HepG2 (cell line): ENCODE data around the gene SPRTN. TPM values are rescaled to one million over a fixed set of nuclear protein-coding genes. Genes with fewer than 3 reads are reported as not detected.
A peak's percentile ranks its signal among the peaks of the same experiment; 100 is the strongest.

Experiments used
- DR1 ChIP-seq: sonication (generic); formaldehyde crosslinking; IDR thresholded peaks from 2 replicates; pipeline ENCODE4 v1.8.0; 2021; ENCODE audit warnings: mild to moderate bottlenecking, missing genetic modification reagents, inconsistent platforms
- ESRRA ChIP-seq: sonication (generic); formaldehyde crosslinking; IDR thresholded peaks from 2 replicates; pipeline ENCODE4 v1.5.1; 2020; ENCODE audit warnings: mild to moderate bottlenecking, low read depth, missing genetic modification reagents
- FOXA1 ChIP-seq, 2 experiments: fragments of 450-650 bp in 1 of 2; sonication (generic) in 1 of 2; formaldehyde crosslinking in 1 of 2; IDR thresholded peaks; 2 replicates each; pipeline versions ENCODE4 v1.4.0 to v1.6.1; 2016 to 2020; ENCODE audit warnings: missing genetic modification reagents in 1 of 2
- GLI4 ChIP-seq: sonication (generic); formaldehyde crosslinking; IDR thresholded peaks from 2 replicates; pipeline ENCODE4 v1.5.1; 2020; ENCODE audit warnings: missing genetic modification reagents, mild to moderate bottlenecking, moderate library complexity, borderline replicate concordance
- ONECUT2 ChIP-seq: sonication (generic); formaldehyde crosslinking; IDR thresholded peaks from 2 replicates; pipeline ENCODE4 v1.4.0; 2020; ENCODE audit warnings: missing genetic modification reagents
- POLR2AphosphoS5 ChIP-seq: IDR thresholded peaks from 2 replicates; pipeline ENCODE4 v1.6.1; 2012; ENCODE audit warnings: low read depth, low read length
- SRF ChIP-seq: IDR thresholded peaks from 2 replicates; pipeline ENCODE4 v1.6.1; 2011; ENCODE audit warnings: mild to moderate bottlenecking, low read depth, low read length, moderate library complexity
- SYNCRIP ChIP-seq: fragments of 200-400 bp; formaldehyde crosslinking; IDR thresholded peaks from 2 replicates; pipeline ENCODE4 v1.6.1; 2018; ENCODE audit warnings: mild to moderate bottlenecking, low read depth, low read length; ENCODE audit not compliant: insufficient read depth
- ZBTB3 ChIP-seq: sonication (generic); formaldehyde crosslinking; IDR thresholded peaks from 2 replicates; pipeline ENCODE4 v1.4.0; 2020; ENCODE audit warnings: low read depth, mild to moderate bottlenecking, moderate library complexity, missing genetic modification reagents, borderline replicate concordance
- ZNF563 ChIP-seq: sonication (generic); formaldehyde crosslinking; IDR thresholded peaks from 2 replicates; pipeline ENCODE4 v1.8.0; 2022; ENCODE audit warnings: mild to moderate bottlenecking, moderate library complexity, missing genetic modification reagents
- ZNF816 ChIP-seq: sonication (generic); formaldehyde crosslinking; IDR thresholded peaks from 2 replicates; pipeline ENCODE4 v1.8.0; 2022; ENCODE audit warnings: missing genetic modification reagents, mild to moderate bottlenecking, borderline replicate concordance
- polyA plus RNA-seq, 8 experiments: library from polyadenylated mRNA; depleted of rRNA in 3 of 8; stranded (reverse) in 7 of 8; unstranded in 1 of 8; fragments of >200 nt; fragmentation: Illumina TruSeq in 4 of 8; extraction: Trizol in 4 of 8; gene quantifications; 2 replicates each; pipeline versions ENCODE4 v1.2.1 to v1.2.3, GENCODE V29; 2011 to 2016; ENCODE audit warnings: low read depth in 4 of 8, missing spikeins in 1 of 8, mixed read lengths in 1 of 8; ENCODE audit not compliant: insufficient read depth in 1 of 8
- total RNA-seq, 5 experiments: library from RNA; depleted of rRNA; stranded (reverse); fragments of >200 nt; fragmentation: Illumina TruSeq; extraction: Trizol; gene quantifications; 2 replicates each; pipeline ENCODE4 v1.2.3, GENCODE V29; 2016; ENCODE audit warnings: low read depth in 1 of 5
- TF ChIP-seq, protein P1 (sequence below): sonication (generic); formaldehyde crosslinking; IDR thresholded peaks from 2 replicates; pipeline ENCODE4 v1.4.0; 2020; ENCODE audit warnings: mild to moderate bottlenecking, missing genetic modification reagents, borderline replicate concordance
- TF ChIP-seq, protein P2 (sequence below): sonication (generic); formaldehyde crosslinking; IDR thresholded peaks from 2 replicates; pipeline ENCODE4 v1.5.0; 2020; ENCODE audit warnings: mild to moderate bottlenecking, missing genetic modification reagents, borderline replicate concordance
- TF ChIP-seq, protein P3 (sequence below): fragments of 450-650 bp; IDR thresholded peaks from 2 replicates; pipeline ENCODE4 v1.6.1; 2017
- TF ChIP-seq, protein P4 (sequence below): sonication (generic); formaldehyde crosslinking; IDR thresholded peaks from 2 replicates; pipeline ENCODE4 v1.4.0; 2020; ENCODE audit warnings: mild to moderate bottlenecking, missing genetic modification reagents
- TF ChIP-seq, protein P5 (sequence below): sonication (generic); formaldehyde crosslinking; IDR thresholded peaks from 2 replicates; pipeline ENCODE4 v1.4.0; 2020; ENCODE audit warnings: mild to moderate bottlenecking, missing genetic modification reagents

SPRTN gene
- total and polyA plus RNA-seq, 2 of the 13 experiments (the other 11 are each of a cell fraction or from before 2014, with no cell fraction given), result 4.2 to 15.2 TPM

DNA sequence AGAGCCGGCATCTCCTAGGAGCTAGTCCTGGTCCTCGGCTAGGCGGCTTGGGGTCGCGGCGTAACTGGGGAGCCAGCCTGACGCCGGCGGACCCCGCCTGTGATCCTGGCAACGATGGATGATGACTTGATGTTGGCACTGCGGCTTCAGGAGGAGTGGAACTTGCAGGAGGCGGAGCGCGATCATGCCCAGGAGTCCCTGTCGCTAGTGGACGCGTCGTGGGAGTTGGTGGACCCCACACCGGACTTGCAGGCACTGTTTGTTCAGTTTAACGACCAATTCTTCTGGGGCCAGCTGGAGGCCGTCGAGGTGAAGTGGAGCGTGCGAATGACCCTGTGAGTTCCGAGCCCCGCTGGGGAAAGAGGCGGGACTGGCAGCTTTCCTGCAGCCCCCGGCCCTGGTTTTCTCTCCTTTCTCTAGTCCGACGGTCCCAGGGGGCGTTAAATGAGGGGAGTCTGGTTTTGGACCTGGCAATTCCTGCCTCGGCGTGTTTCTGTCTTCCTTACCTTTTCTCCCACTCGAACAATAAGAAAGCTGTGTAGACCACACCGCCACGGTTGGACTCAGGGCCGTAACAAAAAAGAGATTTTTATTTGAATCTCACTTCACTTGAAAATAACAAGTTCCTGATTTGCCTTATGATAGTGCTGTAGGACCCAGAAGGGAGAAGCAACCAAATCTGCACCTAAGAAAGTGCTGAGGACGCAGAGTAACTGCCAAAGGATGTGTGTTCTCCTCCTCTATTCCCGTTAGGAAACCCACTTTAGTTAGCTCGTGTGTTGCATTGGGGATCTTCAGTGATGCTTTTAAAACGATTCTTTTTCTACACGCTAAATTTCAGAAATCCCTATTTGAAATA, at the start of gene SPRTN (continued):
- TF ChIP-seq ZNF816 (CRISPR knock-in tag) (no peak), POLR2AphosphoS5 (no peak), DR1 (CRISPR knock-in tag) (0 out of 2 replicates have a peak, but pooled peaks have one; percentile 12), SRF (no peak), ESRRA (CRISPR knock-in tag) (no peak; the same call in 1 of the 2 replicates), ONECUT2 (peak; percentile 25; the same call in 1 of the 2 replicates), FOXA1 (IDR thresholded peaks at IDR 0.05) (no peak), FOXA1 (CRISPR knock-in tag; IDR thresholded peaks at IDR 0.05) (no peak), SYNCRIP (no peak), ZNF563 (CRISPR knock-in tag) (no peak), ZBTB3 (CRISPR knock-in tag) (no peak), GLI4 (CRISPR knock-in tag) (no peak)
- TF ChIP-seq, protein P1, sequence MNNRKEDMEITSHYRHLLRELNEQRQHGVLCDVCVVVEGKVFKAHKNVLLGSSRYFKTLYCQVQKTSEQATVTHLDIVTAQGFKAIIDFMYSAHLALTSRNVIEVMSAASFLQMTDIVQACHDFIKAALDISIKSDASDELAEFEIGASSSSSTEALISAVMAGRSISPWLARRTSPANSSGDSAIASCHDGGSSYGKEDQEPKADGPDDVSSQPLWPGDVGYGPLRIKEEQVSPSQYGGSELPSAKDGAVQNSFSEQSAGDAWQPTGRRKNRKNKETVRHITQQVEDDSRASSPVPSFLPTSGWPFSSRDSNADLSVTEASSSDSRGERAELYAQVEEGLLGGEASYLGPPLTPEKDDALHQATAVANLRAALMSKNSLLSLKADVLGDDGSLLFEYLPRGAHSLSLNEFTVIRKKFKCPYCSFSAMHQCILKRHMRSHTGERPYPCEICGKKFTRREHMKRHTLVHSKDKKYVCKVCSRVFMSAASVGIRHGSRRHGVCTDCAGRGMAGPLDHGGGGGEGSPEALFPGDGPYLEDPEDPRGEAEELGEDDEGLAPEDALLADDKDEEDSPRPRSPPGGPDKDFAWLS (CRISPR knock-in tag), result no peak
- TF ChIP-seq, protein P2, sequence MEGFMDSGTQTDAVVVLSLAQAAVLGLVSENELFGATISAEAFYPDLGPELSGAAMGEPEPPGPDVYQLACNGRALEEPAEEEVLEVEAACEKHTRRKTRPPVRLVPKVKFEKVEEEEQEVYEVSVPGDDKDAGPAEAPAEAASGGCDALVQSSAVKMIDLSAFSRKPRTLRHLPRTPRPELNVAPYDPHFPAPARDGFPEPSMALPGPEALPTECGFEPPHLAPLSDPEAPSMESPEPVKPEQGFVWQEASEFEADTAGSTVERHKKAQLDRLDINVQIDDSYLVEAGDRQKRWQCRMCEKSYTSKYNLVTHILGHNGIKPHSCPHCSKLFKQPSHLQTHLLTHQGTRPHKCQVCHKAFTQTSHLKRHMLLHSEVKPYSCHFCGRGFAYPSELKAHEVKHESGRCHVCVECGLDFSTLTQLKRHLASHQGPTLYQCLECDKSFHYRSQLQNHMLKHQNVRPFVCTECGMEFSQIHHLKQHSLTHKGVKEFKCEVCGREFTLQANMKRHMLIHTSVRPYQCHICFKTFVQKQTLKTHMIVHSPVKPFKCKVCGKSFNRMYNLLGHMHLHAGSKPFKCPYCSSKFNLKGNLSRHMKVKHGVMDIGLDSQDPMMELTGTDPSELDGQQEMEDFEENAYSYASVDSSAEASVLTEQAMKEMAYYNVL (CRISPR knock-in tag), result peak; percentile 70; the same call in 1 of the 2 replicates
- TF ChIP-seq, protein P3, sequence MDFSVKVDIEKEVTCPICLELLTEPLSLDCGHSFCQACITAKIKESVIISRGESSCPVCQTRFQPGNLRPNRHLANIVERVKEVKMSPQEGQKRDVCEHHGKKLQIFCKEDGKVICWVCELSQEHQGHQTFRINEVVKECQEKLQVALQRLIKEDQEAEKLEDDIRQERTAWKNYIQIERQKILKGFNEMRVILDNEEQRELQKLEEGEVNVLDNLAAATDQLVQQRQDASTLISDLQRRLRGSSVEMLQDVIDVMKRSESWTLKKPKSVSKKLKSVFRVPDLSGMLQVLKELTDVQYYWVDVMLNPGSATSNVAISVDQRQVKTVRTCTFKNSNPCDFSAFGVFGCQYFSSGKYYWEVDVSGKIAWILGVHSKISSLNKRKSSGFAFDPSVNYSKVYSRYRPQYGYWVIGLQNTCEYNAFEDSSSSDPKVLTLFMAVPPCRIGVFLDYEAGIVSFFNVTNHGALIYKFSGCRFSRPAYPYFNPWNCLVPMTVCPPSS, result no peak
- TF ChIP-seq, protein P4, sequence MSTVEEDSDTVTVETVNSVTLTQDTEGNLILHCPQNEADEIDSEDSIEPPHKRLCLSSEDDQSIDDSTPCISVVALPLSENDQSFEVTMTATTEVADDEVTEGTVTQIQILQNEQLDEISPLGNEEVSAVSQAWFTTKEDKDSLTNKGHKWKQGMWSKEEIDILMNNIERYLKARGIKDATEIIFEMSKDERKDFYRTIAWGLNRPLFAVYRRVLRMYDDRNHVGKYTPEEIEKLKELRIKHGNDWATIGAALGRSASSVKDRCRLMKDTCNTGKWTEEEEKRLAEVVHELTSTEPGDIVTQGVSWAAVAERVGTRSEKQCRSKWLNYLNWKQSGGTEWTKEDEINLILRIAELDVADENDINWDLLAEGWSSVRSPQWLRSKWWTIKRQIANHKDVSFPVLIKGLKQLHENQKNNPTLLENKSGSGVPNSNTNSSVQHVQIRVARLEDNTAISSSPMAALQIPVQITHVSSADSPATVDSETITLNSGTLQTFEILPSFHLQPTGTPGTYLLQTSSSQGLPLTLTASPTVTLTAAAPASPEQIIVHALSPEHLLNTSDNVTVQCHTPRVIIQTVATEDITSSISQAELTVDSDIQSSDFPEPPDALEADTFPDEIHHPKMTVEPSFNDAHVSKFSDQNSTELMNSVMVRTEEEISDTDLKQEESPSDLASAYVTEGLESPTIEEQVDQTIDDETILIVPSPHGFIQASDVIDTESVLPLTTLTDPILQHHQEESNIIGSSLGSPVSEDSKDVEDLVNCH (CRISPR knock-in tag), result no peak
- TF ChIP-seq, protein P5, sequence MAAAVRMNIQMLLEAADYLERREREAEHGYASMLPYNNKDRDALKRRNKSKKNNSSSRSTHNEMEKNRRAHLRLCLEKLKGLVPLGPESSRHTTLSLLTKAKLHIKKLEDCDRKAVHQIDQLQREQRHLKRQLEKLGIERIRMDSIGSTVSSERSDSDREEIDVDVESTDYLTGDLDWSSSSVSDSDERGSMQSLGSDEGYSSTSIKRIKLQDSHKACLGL (CRISPR knock-in tag), result no peak
